MM.1S (cell line): ENCODE measurements around the gene PLAC1.

Experiments used
- EZH2 ChIP-seq: fragments of 300-600 bp; sonication (generic); optimal IDR thresholded peaks from 2 replicates; pipeline ENCODE3; 2017; ENCODE audit warnings: low read depth, mild to moderate bottlenecking, antibody characterized with exemption, low read length, mixed read lengths
- TF ChIP-seq, protein P1 (sequence below): fragments of 300-600 bp; sonication (generic); IDR thresholded peaks from 2 replicates; pipeline ENCODE4 v1.5.1; 2016; ENCODE audit warnings: antibody characterized with exemption, low read length, mixed read lengths

DNA sequence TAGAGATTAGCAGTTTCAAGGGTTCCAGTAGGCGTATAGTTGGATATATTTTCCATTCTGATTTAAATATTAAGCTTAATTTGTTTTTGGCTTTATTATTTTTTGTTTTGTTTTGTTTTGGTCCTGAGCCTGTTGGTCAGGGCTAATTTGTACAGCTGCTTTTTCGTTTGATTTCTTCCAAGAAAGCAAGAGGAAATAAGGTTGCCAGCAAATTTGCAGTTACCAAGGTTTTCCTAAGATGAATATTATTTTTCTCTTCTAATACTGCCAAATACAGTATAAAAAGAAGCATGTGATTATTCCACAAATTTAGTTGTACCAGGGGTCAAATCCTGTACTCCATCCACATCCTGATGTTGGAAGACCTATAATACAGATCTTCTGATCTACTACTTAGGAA, 24.9 kb downstream of the PLAC1 start:
- no peak for TF ChIP-seq EZH2
- TF ChIP-seq, protein P1, sequence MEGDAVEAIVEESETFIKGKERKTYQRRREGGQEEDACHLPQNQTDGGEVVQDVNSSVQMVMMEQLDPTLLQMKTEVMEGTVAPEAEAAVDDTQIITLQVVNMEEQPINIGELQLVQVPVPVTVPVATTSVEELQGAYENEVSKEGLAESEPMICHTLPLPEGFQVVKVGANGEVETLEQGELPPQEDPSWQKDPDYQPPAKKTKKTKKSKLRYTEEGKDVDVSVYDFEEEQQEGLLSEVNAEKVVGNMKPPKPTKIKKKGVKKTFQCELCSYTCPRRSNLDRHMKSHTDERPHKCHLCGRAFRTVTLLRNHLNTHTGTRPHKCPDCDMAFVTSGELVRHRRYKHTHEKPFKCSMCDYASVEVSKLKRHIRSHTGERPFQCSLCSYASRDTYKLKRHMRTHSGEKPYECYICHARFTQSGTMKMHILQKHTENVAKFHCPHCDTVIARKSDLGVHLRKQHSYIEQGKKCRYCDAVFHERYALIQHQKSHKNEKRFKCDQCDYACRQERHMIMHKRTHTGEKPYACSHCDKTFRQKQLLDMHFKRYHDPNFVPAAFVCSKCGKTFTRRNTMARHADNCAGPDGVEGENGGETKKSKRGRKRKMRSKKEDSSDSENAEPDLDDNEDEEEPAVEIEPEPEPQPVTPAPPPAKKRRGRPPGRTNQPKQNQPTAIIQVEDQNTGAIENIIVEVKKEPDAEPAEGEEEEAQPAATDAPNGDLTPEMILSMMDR = no peak
